H1 (cell line): ENCODE results near the gene GCAT. TPM values are rescaled to one million over a fixed set of nuclear protein-coding genes. Genes with fewer than 3 reads are reported as not detected.

Experiments used
- CTCF ChIA-PET: fragments of 300-600 bp; sonication (Branson Sonifier 250); formaldehyde crosslinking; loops from one replicate; lab custom pipeline; 2021; ENCODE audit not compliant: partially characterized antibody; lab: Charles Lee
- POLR2A ChIA-PET: fragments of 300-600 bp; sonication (Branson Sonifier 250); formaldehyde crosslinking; loops from one replicate; lab custom pipeline; 2021; ENCODE audit warnings: inconsistent platforms; ENCODE audit not compliant: partially characterized antibody; lab: Charles Lee
- DNase-seq, 2 experiments: peaks; one replicate each; pipeline versions ENCODE4 v3.0.0 to v3.0.0-alpha.2; 2010 to 2022; ENCODE audit warnings: low spot score in 2 of 2, low read depth in 1 of 2, mixed read lengths in 1 of 2
- FAIRE-seq: peaks from 2 replicates; lab custom pipeline; 2011; peaks lifted over from hg19 to GRCh38; lab: Jason Lieb, UNC
- H2AFZ ChIP-seq: 2 replicates; pipeline ENCODE4 v1.8.1; 2012; ENCODE audit warnings: low read length, inconsistent platforms
- H2AK5ac ChIP-seq: 2 replicates; pipeline ENCODE4 v1.6.1; 2013; ENCODE audit warnings: low read depth, low read length
- H2BK120ac ChIP-seq: replicated peaks from 2 replicates; pipeline ENCODE3; 2013; ENCODE audit warnings: low read depth, low read length, inconsistent platforms
- H2BK12ac ChIP-seq: 2 replicates; pipeline ENCODE4 v1.6.1; 2013; ENCODE audit warnings: low read depth, low read length
- H2BK15ac ChIP-seq: 2 replicates; pipeline ENCODE4 v1.6.1; 2013; ENCODE audit warnings: low read length
- H2BK20ac ChIP-seq: 2 replicates; pipeline ENCODE4 v1.6.1; 2013; ENCODE audit warnings: low read length
- H2BK5ac ChIP-seq: 2 replicates; pipeline ENCODE4 v1.6.1; 2013; ENCODE audit warnings: low read depth, low read length
- H3K14ac ChIP-seq: 2 replicates; pipeline ENCODE4 v1.6.1; 2013; ENCODE audit warnings: inconsistent platforms; ENCODE audit not compliant: insufficient read length
- H3K18ac ChIP-seq: 2 replicates; pipeline ENCODE4 v1.6.1; 2013; ENCODE audit warnings: low read length; ENCODE audit errors: extremely low read depth
- H3K23ac ChIP-seq: 2 replicates; pipeline ENCODE4 v1.6.1; 2013; ENCODE audit warnings: inconsistent platforms; ENCODE audit not compliant: insufficient read length
- H3K23me2 ChIP-seq: 2 replicates; pipeline ENCODE4 v1.6.1; 2013; ENCODE audit warnings: low read depth, low read length
- H3K27ac ChIP-seq: 2 replicates; pipeline ENCODE4 v1.6.1; 2011; ENCODE audit warnings: low read depth, low read length, inconsistent platforms
- H3K27me3 ChIP-seq, 4 experiments: replicated peaks in 1 of 4; 1 replicate in 1 of 4; 2 replicates in 3 of 4; pipeline versions ENCODE4 v1.6.1 to v1.8.1; 2011 to 2013; ENCODE audit warnings: low read length in 3 of 4, mild to moderate bottlenecking in 3 of 4, inconsistent platforms in 2 of 4, mixed read lengths in 2 of 4, moderate library complexity in 1 of 4; ENCODE audit not compliant: control insufficient read depth in 3 of 4, insufficient read depth in 3 of 4; ENCODE audit errors: extremely low read depth in 1 of 4
- H3K36me3 ChIP-seq, 4 experiments: 2 replicates each; pipeline versions ENCODE4 v1.6.1 to v1.8.1; 2011 to 2013; ENCODE audit warnings: mild to moderate bottlenecking in 4 of 4, low read length in 3 of 4, moderate library complexity in 2 of 4, control low read depth in 1 of 4, inconsistent platforms in 1 of 4; ENCODE audit not compliant: insufficient read depth in 4 of 4, control insufficient read depth in 2 of 4
- H3K4ac ChIP-seq: replicated peaks from 2 replicates; pipeline ENCODE3; 2013; ENCODE audit warnings: low read length, low read depth, mixed read lengths, inconsistent platforms; ENCODE audit not compliant: insufficient read length
- H3K4me1 ChIP-seq, 4 experiments: replicated peaks in 1 of 4; 1 replicate in 1 of 4; 2 replicates in 3 of 4; pipeline versions ENCODE4 v1.6.1 to v1.8.1; 2011 to 2013; ENCODE audit warnings: low read length in 3 of 4, inconsistent platforms in 2 of 4, mixed read lengths in 1 of 4; ENCODE audit not compliant: insufficient read depth in 4 of 4, control insufficient read depth in 3 of 4
- H3K4me2 ChIP-seq, 2 experiments: 2 replicates each; pipeline versions ENCODE4 v1.6.1 to v1.8.1; 2011 to 2013; ENCODE audit warnings: low read depth in 2 of 2, low read length in 2 of 2, control low read depth in 1 of 2, inconsistent platforms in 1 of 2, mild to moderate bottlenecking in 1 of 2; ENCODE audit not compliant: insufficient read depth in 1 of 2
- H3K4me3 ChIP-seq, 4 experiments: fragments of 200-600, 300-600 bp in 1 of 4; sonication (generic), shearing (Covaris generic), sonication (Bioruptor Twin) in 1 of 4; 2 replicates each; pipeline versions ENCODE4 v1.5.1 to v1.8.1; 2011 to 2016; ENCODE audit warnings: low read length in 4 of 4, low read depth in 3 of 4, control low read depth in 2 of 4, inconsistent platforms in 2 of 4, mild to moderate bottlenecking in 2 of 4, mixed read lengths in 1 of 4, moderate library complexity in 1 of 4; ENCODE audit not compliant: insufficient read depth in 2 of 4; ENCODE audit errors: extremely low read depth in 1 of 4
- H3K56ac ChIP-seq: replicated peaks from 2 replicates; pipeline ENCODE3; 2013; ENCODE audit warnings: low read depth, mild to moderate bottlenecking, mixed read lengths, low read length, inconsistent platforms; ENCODE audit not compliant: insufficient read length
- H3K79me1 ChIP-seq: 2 replicates; pipeline ENCODE4 v1.6.1; 2013; ENCODE audit warnings: low read depth, low read length, control low read depth
- H3K79me2 ChIP-seq, 2 experiments: 2 replicates each; pipeline versions ENCODE4 v1.6.1 to v1.8.1; 2012 to 2013; ENCODE audit warnings: low read length in 2 of 2, mild to moderate bottlenecking in 2 of 2, inconsistent platforms in 1 of 2; ENCODE audit not compliant: insufficient read depth in 2 of 2, control insufficient read depth in 1 of 2
- H3K9ac ChIP-seq, 4 experiments: replicated peaks in 1 of 4; 1 replicate in 1 of 4; 2 replicates in 3 of 4; pipeline versions ENCODE4 v1.6.1 to v1.8.1; 2011 to 2013; ENCODE audit warnings: low read depth in 3 of 4, low read length in 3 of 4, control low read depth in 2 of 4, mild to moderate bottlenecking in 2 of 4, moderate library complexity in 2 of 4, inconsistent platforms in 1 of 4; ENCODE audit errors: extremely low read depth in 1 of 4
- H3K9me3 ChIP-seq, 2 experiments: 2 replicates each; pipeline versions ENCODE4 v1.6.1 to v1.8.1; 2012 to 2013; ENCODE audit warnings: mild to moderate bottlenecking in 2 of 2, moderate library complexity in 2 of 2, control low read depth in 1 of 2, inconsistent platforms in 1 of 2, low read depth in 1 of 2, low read length in 1 of 2, mixed read lengths in 1 of 2; ENCODE audit not compliant: insufficient read depth in 2 of 2
- H4K20me1 ChIP-seq, 2 experiments: replicated peaks in 1 of 2; 2 replicates each; pipeline versions ENCODE3 to v1.8.1; 2011 to 2013; ENCODE audit warnings: inconsistent platforms in 2 of 2, low read length in 2 of 2, mild to moderate bottlenecking in 1 of 2; ENCODE audit not compliant: insufficient read depth in 2 of 2, control insufficient read depth in 1 of 2
- H4K5ac ChIP-seq: 2 replicates; pipeline ENCODE4 v1.6.1; 2013; ENCODE audit warnings: low read length, low read depth, mixed read lengths, inconsistent platforms; ENCODE audit not compliant: insufficient read length
- H4K8ac ChIP-seq: 2 replicates; pipeline ENCODE4 v1.8.0; 2013; ENCODE audit warnings: mild to moderate bottlenecking, moderate library complexity, low read length, inconsistent platforms; ENCODE audit not compliant: insufficient read depth; ENCODE audit errors: extremely low read depth
- H4K91ac ChIP-seq: replicated peaks from 2 replicates; pipeline ENCODE3; 2013; ENCODE audit warnings: low read length, mixed read lengths, inconsistent platforms; ENCODE audit not compliant: insufficient read length
- BACH1 ChIP-seq: IDR thresholded peaks from 2 replicates; pipeline ENCODE4 v1.6.1; 2012; ENCODE audit warnings: low read length, improper control_type of control experiment
- GTF2F1 ChIP-seq: IDR thresholded peaks from 2 replicates; pipeline ENCODE4 v1.6.1; 2012; ENCODE audit warnings: low read depth, low read length, improper control_type of control experiment, borderline replicate concordance
- JUN ChIP-seq: IDR thresholded peaks from 2 replicates; pipeline ENCODE4 v1.6.1; 2011; ENCODE audit warnings: low read depth, mild to moderate bottlenecking, improper control_type of control experiment, low read length
- KDM1A ChIP-seq: fragments of 200-600, 300-600 bp; sonication (generic); IDR thresholded peaks from 2 replicates; pipeline ENCODE4 v1.7.1; 2016; ENCODE audit warnings: mild to moderate bottlenecking, low read length, borderline replicate concordance
- MAFK ChIP-seq: IDR thresholded peaks from 2 replicates; pipeline ENCODE4 v1.6.1; 2012; ENCODE audit warnings: low read depth, mild to moderate bottlenecking, improper control_type of control experiment, low read length
- RFX5 ChIP-seq: IDR thresholded peaks from 2 replicates; pipeline ENCODE4 v1.6.1; 2011; ENCODE audit warnings: low read depth, low read length, improper control_type of control experiment, borderline replicate concordance
- SIX5 ChIP-seq: IDR thresholded peaks from 2 replicates; pipeline ENCODE4 v1.6.1; 2011; ENCODE audit warnings: mild to moderate bottlenecking, low read depth, low read length
- SRF ChIP-seq: IDR thresholded peaks from 2 replicates; pipeline ENCODE4 v1.6.1; 2011; ENCODE audit warnings: mild to moderate bottlenecking, low read depth, low read length, moderate library complexity
- WGBS, 2 experiments: shearing (Covaris generic) in 1 of 2; methylation state at CpG; one replicate each; pipeline versions ENCODE4 v1.1.6 to v1.1.7; 2013 to 2015; ENCODE audit warnings: low lambda C conversion rate in 2 of 2, mixed read lengths in 2 of 2, inconsistent platforms in 1 of 2, low coverage in 1 of 2, missing lambda C conversion rate in 1 of 2; ENCODE audit not compliant: insufficient replicate concordance in 2 of 2, insufficient coverage in 1 of 2, insufficient read length in 1 of 2; ENCODE audit errors: extremely low coverage in 1 of 2, missing lambda C conversion rate in 1 of 2; 5-methylcytosine and 5-hydroxymethylcytosine counted together
- polyA plus RNA-seq, 7 experiments: library from polyadenylated mRNA; depleted of rRNA in 3 of 7; stranded (reverse) in 5 of 7; unstranded in 2 of 7; fragments of >200 nt in 5 of 7; fragments of 200-250 nt in 2 of 7; gene quantifications; 1 replicate in 5 of 7; 2 replicates in 1 of 7; 4 replicates in 1 of 7; pipeline versions ENCODE4 v1.2.1 to v1.2.3, GENCODE V29; 2011 to 2013; ENCODE audit warnings: missing spikeins in 2 of 7, mixed read lengths in 2 of 7
- total RNA-seq: library from RNA; stranded (reverse); fragmentation: NEBNext Ultra II Directional; extraction: Animal tissue kit (Norgen Biotek cat#: 25700); gene quantifications from 2 replicates; pipeline ENCODE4 v1.2.1, GENCODE V29; 2021

GCAT gene
- total and polyA plus RNA-seq, 2 of the 8 experiments (the other 6 are each of a cell fraction or from before 2014, with no cell fraction given) = 24.3 to 47.5 TPM

DNA sequence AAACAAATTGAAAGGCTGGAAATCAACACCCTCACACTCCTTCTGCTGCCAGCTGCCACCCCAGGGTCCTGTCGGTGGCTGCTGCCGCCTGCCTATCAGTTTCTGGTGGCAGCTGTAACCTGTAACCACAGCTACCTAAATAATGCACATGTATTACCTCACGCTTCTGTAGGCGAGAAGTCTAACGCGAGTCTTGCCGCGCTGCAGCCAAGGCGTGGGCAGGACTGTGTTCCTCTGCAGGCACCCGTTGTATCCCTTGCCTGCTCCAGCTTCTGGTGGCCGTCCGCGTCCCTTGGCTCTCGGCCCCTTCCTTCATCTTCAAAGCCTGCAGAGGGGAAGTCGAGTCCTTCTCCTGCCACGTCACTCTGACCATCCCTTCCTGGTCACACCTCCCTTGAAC, 44.1 kb upstream of the GCAT start:
- Histone ChIP-seq H2AK5ac (no peak overlapping the region), H3K79me2 (no peaks in the 10 kb centered on the region), H3K4me1 (no peaks in the 10 kb centered on the region), H4K91ac (no peak overlapping the region), H3K9me3 (no peaks in the 10 kb centered on the region), H4K8ac (no peak overlapping the region), H3K79me1 (no peaks in the 10 kb centered on the region), H3K36me3 (peaks cover 2 to 23% (median 10%) of the 10 kb centered on the region in 4 experiments; a peak in 6 of 8 replicates), H2BK12ac (no peak overlapping the region), H3K27ac (no peak overlapping the region), H2BK20ac (no peak overlapping the region), H4K20me1 (peaks cover 5 to 6% of the 10 kb centered on the region in 2 experiments), H3K23ac (no peak overlapping the region), H2BK120ac (no peak overlapping the region), H3K23me2 (no peaks in the 10 kb centered on the region), H3K18ac (no peak overlapping the region), H2AFZ (no peak overlapping the region), H2BK15ac (no peak overlapping the region), H3K14ac (no peak overlapping the region), H3K4me2 (no peak overlapping the region), H3K4me3 (no peak overlapping the region), H3K56ac (no peak overlapping the region), H4K5ac (no peak overlapping the region), H2BK5ac (no peak overlapping the region), H3K9ac (no peak overlapping the region), H3K4ac (no peak overlapping the region), H3K27me3 (no peaks in the 10 kb centered on the region; a peak in 2 of 7 replicates)
- DNase-seq (no peak), FAIRE-seq (no peak)
- WGBS, 2 experiments = 96% methylated on average over 16 of the region's 16 CpGs; no CpG with 5 or more reads in 1 of the 2 experiments
- ChIA-PET CTCF (interaction anchor here (1.0 to 1.4 kb wide), 3 partner anchors 16 to 96 kb away, joined by 3 to 8 read pairs (median 3); no protein-coding TSS in a partner anchor), POLR2A (interaction anchor here (0.6 to 2.1 kb wide), 8 partner anchors 7 to 59 kb away, joined by 3 to 7 read pairs (median 4); no protein-coding TSS in a partner anchor)
- TF ChIP-seq KDM1A (no peak), SRF (no peak), RFX5 (no peak), MAFK (no peak), BACH1 (no peak), JUN (no peak), SIX5 (no peak), GTF2F1 (no peak)
